Colonic mucosa (tissue), 4 donors: Measurements from ENCODE around the gene ITSN1. TPM values are rescaled to one million over a fixed set of nuclear protein-coding genes. Genes with fewer than 3 reads are reported as not detected.

Experiments
- DNase-seq: peaks from one replicate; pipeline ENCODE4 v3.0.0-alpha.2; 2020
- H3K27ac ChIP-seq: fragments of 200-600 bp; one replicate; pipeline ENCODE4 v1.8.0; 2021
- H3K27me3 ChIP-seq: fragments of 200-600 bp; one replicate; pipeline ENCODE4 v1.8.0; 2021
- H3K36me3 ChIP-seq: fragments of 200-600 bp; one replicate; pipeline ENCODE4 v1.8.0; 2021
- H3K4me1 ChIP-seq: fragments of 200-600 bp; one replicate; pipeline ENCODE4 v1.8.0; 2021; ENCODE audit warnings: mild to moderate bottlenecking
- H3K4me3 ChIP-seq: fragments of 200-600 bp; one replicate; pipeline ENCODE4 v1.8.0; 2021
- H3K9ac ChIP-seq, 2 donors: one replicate each; pipeline ENCODE4 v1.7.0; 2013; ENCODE audit warnings: control low read depth in 2 of 2, low read depth in 2 of 2, low read length in 2 of 2
- H3K9me3 ChIP-seq: fragments of 200-600 bp; one replicate; pipeline ENCODE4 v1.8.0; 2021
- intact Hi-C: fragments of 100-400 bp; cut with DNase I; formaldehyde crosslinking; loops from one replicate; pipeline ENCODE4 v1.14.1; 2022
- total RNA-seq, 2 donors: library from RNA; stranded (reverse); fragmentation: NEBNext Ultra II Directional in 1 of 2; extraction: Animal tissue kit (Norgen Biotek cat#: 25700) in 1 of 2; gene quantifications; one replicate each; pipeline ENCODE4 v1.2.1, GENCODE V29; 2021
- TF ChIP-seq, protein P1 (sequence below): fragments of 200-600 bp; IDR thresholded peaks from one replicate; pipeline ENCODE4 v1.8.0; 2022; ENCODE audit warnings: antibody characterized with exemption, mild to moderate bottlenecking
- donor health status: healthy.
- donor health status: DM: no; HTN: no; CAD: no.
- donor health status: DM: no; HTN: no; CAD: no.

Gene ITSN1
- total RNA-seq, 2 donors from 2014 or later: 22.4 to 28.3 TPM

DNA sequence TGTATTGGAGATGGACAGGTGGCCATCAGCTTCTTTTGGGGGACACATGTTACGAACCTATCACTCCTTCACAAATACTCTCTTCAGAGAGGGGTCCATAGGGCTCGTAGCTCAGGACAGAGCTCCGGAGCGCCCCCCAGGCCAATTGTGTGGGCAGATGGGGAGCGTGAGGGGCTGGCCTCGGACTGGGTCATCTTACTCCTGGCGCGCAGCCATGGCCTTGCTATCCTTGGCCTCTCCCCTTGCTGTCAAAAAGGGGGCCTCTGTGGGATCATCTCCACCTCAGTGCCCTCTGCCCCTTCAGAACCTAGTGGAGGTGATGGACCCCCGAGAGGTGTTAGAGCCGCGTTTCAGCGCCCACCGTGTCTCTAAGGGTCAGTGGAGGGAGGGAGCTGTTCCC is 238.3 kb downstream of the ITSN1 start:
- no peak overlapping the region for H3K4me3 ChIP-seq

DNA sequence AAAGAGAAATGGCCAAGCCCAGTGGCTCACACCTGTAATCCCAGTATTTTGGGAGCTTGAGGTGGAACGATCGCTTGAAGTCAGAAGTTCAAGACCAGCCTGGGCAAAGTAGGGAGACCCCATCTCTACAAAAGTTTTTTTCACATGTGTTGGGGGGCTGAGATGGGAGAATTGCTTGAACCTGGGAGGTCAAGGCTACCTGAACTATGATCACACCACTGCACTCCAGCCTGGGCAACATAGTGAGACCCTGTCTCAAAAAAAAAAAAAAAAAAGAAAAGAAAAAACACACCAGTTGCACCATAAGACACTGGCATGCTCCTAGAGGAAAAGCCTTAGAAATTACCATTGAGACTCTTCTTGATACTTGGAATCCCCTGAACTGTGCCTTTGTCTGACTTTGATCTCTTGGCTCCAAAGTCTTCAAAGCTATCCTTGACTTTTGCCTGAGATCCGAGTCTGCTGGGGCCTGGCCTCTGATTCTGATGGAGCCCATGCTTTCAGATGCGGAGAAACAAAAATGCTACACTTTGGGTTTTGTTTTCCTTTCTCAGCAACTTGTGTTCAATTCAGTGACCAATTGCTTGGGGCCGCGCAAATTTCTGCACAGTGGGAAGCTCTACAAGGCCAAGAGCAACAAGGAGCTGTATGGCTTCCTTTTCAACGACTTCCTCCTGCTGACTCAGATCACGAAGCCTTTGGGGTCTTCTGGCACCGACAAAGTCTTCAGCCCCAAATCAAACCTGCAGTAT is 239.6 kb downstream of the ITSN1 start:
- DNase-seq: no peak
- H3K4me3 ChIP-seq: no peak overlapping the region
- TF ChIP-seq, protein P1, sequence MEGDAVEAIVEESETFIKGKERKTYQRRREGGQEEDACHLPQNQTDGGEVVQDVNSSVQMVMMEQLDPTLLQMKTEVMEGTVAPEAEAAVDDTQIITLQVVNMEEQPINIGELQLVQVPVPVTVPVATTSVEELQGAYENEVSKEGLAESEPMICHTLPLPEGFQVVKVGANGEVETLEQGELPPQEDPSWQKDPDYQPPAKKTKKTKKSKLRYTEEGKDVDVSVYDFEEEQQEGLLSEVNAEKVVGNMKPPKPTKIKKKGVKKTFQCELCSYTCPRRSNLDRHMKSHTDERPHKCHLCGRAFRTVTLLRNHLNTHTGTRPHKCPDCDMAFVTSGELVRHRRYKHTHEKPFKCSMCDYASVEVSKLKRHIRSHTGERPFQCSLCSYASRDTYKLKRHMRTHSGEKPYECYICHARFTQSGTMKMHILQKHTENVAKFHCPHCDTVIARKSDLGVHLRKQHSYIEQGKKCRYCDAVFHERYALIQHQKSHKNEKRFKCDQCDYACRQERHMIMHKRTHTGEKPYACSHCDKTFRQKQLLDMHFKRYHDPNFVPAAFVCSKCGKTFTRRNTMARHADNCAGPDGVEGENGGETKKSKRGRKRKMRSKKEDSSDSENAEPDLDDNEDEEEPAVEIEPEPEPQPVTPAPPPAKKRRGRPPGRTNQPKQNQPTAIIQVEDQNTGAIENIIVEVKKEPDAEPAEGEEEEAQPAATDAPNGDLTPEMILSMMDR: no peak
- no peaks in the 10 kb centered on the region for H3K4me1 ChIP-seq
- no peak overlapping the region for H3K27ac ChIP-seq
- no peaks in the 10 kb centered on the region for H3K27me3 ChIP-seq
- no peak overlapping the region for H3K9ac ChIP-seq
- H3K36me3 ChIP-seq: no peaks in the 10 kb centered on the region
- intact Hi-C loops: no loop called here
- no peaks in the 10 kb centered on the region for H3K9me3 ChIP-seq

More for the DNA sequence above, 238.3 kb downstream of the ITSN1 start:
- Histone ChIP-seq H3K27ac (no peak overlapping the region), H3K9ac (no peak overlapping the region), H3K36me3 (no peaks in the 10 kb centered on the region), H3K27me3 (no peaks in the 10 kb centered on the region), H3K4me1 (no peaks in the 10 kb centered on the region), H3K9me3 (no peaks in the 10 kb centered on the region)
- DNase-seq: no peak
- TF ChIP-seq, protein P1: no peak
- intact Hi-C loops: no loop called here

DNA sequence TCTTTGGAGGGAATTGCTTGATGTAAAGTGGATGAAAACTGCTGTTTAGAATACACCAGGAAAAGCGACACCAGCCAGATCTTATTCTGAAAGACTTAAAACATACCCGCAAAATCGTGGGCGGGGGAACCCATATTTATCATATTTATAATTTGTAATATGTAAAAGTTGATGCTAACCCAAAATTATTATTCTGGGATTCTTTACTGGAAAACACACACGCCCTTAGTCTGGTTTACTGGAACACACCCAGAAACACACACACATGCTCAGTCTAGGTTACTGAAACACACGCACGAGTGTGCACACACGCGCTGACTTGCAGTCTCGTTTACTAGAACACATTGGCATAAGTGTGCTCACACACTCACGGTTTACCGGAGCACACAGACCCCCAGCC is 240.8 kb downstream of the ITSN1 start:
- intact Hi-C loops: no loop called here
- H3K4me3 ChIP-seq: no peak overlapping the region
- no peaks in the 10 kb centered on the region for H3K27me3 ChIP-seq
- H3K27ac ChIP-seq: no peak overlapping the region
- TF ChIP-seq, protein P1: no peak
- no peak overlapping the region for H3K9ac ChIP-seq
- no peaks in the 10 kb centered on the region for H3K9me3 ChIP-seq
- DNase-seq: no peak
- H3K36me3 ChIP-seq: no peaks in the 10 kb centered on the region
- H3K4me1 ChIP-seq: no peaks in the 10 kb centered on the region

DNA sequence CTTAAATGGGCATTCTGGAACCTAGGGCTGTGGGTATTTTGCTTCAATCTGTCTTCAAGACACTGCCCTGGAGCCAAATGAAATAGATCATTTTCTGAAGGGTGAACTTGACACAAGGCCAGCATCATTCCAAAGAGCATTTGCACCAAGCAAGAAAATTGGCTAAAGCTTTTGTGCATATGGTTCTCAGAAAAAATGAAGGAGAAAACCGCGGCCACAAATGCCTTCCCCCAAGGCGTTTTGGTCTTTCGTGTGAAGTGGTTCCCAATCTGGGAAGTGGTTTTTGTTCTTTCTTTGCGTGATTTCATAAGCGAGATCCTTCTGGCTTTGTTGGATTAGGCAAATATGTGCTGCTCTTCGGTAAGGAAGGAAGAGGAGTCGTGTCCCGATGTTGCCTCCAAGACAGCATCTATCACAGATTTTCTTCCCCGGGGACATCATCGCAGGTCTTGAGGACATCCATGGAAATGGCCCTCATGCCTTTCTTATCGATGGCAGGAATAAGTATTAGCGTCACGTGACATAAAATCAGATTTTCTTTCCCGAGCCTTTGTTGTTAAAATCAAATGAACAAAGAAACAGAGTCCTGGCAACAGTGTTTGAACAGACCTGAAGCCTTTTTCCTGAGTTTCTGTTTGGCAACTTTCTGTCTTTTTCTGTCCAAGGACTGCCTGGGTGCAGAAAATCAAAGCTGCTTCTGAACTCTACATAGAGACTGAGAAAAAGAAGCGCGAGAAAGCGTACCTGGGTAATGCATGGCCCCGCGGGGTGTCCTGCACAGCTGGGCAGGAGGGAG is 242.3 kb downstream of the ITSN1 start:
- Histone ChIP-seq H3K9ac (no peak overlapping the region), H3K4me1 (no peaks in the 10 kb centered on the region), H3K36me3 (no peaks in the 10 kb centered on the region), H3K4me3 (no peak overlapping the region), H3K27me3 (no peaks in the 10 kb centered on the region), H3K9me3 (no peaks in the 10 kb centered on the region), H3K27ac (no peak overlapping the region)
- DNase-seq: no peak
- intact Hi-C loops: no loop called here
- TF ChIP-seq, protein P1: no peak

DNA sequence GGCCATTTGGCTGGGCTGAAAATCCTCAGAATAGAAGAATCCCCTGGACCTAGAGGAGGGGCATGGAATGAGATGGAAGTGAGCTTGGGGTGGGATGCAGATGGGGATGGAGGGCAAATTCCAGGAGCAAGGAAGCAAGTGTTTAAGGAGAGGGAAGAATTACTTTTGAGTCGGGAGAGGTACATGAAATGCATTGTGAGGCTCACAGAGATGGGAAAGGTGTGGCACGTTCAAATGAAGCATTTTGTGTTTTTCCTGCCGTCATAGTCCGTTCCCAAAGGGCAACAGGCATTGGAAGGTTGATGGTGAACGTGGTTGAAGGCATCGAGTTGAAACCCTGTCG is 242.8 kb downstream of the ITSN1 start:
- Histone ChIP-seq H3K4me1 (no peaks in the 10 kb centered on the region), H3K27ac (no peak overlapping the region), H3K9me3 (no peaks in the 10 kb centered on the region), H3K4me3 (no peak overlapping the region), H3K9ac (no peak overlapping the region), H3K36me3 (no peaks in the 10 kb centered on the region), H3K27me3 (no peaks in the 10 kb centered on the region)
- DNase-seq: no peak
- intact Hi-C loops: no loop called here
- TF ChIP-seq, protein P1: no peak
